GM18526 (cell line): ENCODE measurements around the gene NHSL1.

Experiments used
- POLR2A ChIP-seq: IDR thresholded peaks from 3 replicates; pipeline ENCODE4 v1.6.1; 2011; ENCODE audit not compliant: insufficient read length; ENCODE audit errors: extremely low read depth

The NHSL1 gene

GRCh38 chr6:138397128-138398122, 101.9 kb downstream of the NHSL1 start:
- TF ChIP-seq POLR2A = no peak

- TF ChIP-seq POLR2A = no peak
Measured at GRCh38 chr6:138396709-138397108, 102.6 kb downstream of the NHSL1 start.

DNA sequence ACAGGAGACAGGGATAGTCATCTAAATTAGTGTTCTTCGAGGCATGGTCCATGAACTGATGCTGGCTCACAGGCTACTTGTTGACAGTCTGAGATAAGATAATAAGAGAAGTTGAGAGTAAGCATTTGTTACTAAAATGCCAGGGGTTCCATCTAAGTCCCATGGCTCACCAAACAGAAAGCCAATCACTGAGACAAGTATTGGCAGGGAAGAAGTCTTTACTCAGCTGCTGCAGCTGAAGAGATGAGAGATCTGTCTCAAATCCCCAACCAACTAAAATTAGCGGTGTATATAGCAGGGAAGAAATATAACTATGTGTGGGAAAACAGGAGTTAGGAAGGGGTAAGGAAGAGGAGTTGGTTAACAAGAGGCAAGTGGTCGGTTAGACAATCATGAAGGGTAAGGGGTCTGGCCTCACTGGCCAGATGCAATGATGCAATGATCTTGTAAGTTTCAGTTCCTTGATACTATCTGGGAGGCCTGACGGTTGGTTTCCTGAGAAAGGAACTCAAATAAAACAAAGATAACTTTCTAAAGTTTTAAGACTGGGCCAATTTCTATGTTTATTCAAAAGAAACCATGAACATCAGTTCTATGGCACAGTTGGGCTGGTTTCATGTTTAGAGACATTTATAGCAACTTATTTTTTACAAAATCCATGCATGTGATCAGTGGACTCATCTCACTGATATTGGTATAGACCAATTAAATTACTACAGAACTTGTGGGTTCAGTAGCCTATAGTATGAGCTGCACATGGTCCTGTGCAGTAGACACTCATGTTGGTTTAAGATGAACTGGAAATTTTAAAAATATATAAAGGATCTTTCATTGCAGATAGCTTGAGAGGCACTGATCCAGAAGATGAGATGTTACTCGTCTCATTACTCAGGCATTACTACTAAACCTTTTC, 105.2 kb downstream of the NHSL1 start:
- no peak for TF ChIP-seq POLR2A

- no peak for TF ChIP-seq POLR2A
Measured at GRCh38 chr6:138389551-138389950, 109.7 kb downstream of the NHSL1 start.

DNA sequence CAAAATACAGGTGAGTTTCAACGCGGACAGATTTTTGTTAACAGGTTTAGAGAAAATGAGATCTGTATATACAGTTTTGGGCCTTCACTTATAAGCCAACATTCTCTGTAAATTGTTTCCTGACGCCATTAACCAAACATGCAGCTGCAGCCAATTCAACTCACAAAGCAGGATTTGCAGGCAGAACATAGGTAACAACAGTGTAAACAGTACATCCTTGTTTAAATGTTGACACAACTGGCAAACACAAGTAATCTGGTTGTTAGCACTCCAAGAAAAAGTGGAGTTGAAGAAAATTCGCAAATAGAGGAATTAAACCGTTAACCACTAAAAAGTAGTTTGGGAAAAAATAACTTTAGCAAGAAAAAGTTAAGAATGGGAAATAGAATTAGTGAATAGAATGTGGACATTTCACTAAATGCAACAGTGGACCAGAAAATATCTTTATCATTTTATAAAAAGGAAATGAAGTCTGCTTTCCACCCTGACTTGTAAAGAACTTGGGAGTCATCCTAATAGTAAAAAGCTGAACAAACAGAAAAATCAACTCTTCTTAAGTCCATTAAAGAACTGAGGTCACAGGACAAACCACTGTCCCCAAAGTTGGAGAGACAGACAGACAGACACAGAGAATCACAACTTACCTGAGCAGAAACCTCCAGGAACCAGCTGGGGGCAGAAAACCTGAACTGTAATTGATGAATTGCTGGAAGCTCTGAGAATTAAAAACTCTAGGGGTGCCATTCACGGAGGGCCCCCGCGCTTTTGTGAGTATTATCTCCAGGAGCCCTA, 111.5 kb downstream of the NHSL1 start:
- no peak for TF ChIP-seq POLR2A

DNA sequence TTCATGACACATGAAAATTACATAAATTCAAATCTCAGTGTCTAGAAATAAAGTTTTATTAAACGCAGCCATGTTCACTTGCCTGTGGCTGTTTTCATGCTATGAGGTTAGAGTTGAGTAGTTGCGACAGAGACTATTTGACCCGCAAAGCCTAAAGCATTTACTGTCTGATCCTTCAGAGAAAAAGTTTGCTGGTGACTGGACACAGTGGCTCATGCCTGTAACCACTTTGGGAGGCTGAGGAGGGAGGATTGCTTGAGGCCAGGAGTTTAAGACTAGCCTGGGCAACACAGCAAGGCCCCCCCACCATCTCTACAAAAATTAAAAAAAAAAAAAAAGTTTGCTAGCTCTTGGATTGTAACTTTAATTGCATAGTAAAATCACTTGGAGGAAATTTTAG, 112.4 kb downstream of the NHSL1 start:
- TF ChIP-seq POLR2A = no peak

DNA sequence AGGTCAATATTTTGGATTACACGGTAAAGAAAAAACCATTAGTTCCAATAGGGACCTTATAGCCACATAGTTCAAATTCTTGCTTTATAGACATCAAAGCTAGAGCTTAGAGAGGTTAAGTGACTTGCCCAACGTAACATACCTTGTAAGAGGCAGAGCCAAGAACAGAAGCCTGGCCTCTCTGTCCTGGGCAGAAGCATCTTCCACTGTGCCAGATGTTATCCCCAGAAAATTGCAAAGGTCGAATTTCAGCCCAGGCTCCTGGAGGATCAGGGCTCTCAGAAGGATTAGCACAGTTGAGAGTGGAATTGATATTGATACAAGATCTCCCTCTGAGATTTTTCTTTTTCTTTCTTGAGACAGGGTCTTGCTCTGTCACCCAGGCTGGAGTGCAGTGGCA, 115.5 kb downstream of the NHSL1 start:
- no peak for TF ChIP-seq POLR2A

DNA sequence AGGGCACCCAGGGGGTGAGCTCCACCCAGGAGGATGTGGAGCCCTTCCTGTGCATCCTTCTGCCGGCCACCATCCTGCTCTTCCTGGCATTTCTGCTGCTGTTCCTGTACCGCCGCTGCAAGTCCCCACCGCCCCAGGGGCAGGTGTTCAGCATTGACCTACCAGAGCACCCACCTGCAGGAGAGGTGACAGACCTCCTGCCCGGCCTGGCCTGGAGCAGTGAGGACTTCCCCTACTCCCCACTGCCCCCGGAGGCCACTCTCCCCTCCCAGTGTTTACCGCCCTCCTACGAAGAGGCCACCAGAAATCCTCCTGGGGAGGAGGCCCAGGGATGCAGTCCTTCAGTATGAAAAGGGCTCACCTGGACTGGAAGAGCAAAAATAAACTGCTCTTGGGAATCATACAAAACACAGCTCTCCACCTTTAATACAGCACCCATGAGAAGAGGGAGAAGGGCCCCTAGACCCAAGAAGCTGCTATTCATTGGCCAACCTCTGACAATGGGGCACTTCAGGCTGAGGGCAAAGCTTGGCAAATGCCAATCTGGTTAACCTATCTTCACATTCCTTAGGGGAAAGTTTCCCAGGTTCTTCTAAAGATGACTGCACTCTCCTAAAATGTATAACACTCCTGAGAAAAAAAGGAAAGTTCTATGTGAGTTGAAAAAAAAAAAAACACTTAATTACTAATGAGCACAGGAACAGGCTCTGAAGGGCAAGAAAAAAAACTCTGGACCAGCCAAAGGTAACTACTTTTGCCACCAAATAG, 116.6 kb downstream of the NHSL1 start:
- no peak for TF ChIP-seq POLR2A

DNA sequence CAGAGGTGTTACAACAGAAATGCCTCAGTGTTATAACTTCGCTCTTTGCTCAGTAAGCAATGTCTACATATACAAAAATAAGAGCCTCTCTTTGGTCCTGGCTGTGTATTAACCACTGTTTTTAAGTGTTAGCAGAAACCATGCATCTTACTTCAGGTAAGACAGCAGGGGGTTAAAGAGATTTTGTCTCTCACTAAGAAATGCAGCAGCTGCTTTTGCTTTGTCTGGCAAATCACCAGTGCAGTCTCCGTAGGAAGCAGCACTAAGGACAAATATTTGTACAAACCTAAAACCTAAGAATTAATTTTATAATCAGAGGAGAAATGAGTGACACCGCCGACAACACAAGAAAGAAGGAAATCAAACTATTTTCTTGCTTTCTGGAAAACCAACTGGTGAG, 120.8 kb downstream of the NHSL1 start:
- TF ChIP-seq POLR2A = no peak

DNA sequence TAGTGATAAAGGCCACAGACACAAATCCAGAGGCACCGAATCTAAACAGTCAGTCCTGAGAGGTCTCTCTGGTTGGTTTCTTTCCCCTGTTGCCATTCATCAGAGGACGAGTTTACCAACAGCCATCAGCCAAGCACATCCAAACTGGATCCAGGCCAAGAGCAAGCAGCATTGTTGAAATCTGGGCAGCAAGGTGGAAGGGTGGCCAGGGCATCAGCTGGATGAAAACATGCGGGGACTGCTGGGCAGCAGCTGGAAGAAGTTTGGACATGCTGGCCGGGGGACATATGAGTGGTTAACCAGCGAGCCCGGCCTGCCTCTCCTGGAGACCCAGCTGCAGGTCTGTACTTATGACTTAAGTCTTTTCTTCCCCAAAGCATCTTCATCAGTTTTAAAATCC, 121.5 kb downstream of the NHSL1 start, which contains the start of gene SMIM28:
Gene SMIM28, plus strand, starts transcription at position 62 of the 400 bp plus-strand sequence. Its CDS starts 168 bp downstream, at position 230.
- no peak for TF ChIP-seq POLR2A

DNA sequence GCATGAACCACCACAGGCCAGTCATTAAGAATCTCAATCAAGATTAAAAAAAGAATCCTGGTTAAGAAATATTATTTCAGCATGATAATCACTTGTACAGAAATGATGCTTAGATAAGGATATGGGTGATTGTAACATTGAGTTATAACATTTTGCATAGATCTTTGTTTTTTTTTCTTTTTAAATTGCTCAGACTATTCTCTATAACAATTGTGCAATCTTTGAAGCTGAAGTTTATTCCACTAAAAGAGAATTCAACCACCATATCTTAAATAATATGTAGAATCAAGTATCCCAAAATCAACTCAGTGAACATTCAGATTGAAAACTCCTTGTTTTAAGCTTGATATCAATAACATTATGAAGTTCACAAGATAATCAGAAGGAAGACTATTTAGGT, 122.3 kb downstream of the NHSL1 start:
- no peak for TF ChIP-seq POLR2A

- no peak for TF ChIP-seq POLR2A
Measured at GRCh38 chr6:138374815-138375214, 124.5 kb downstream of the NHSL1 start.

- TF ChIP-seq POLR2A = no peak
Measured at GRCh38 chr6:138374230-138374629, 125.1 kb downstream of the NHSL1 start.
